Endometrium (tissue), 2 donors: ENCODE results near the gene MAP6D1.
"Not testable (repeated sequence)": the region's sequence is repeated elsewhere in the genome, so short reads cannot be mapped to it uniquely, and the experiment has no call there.

Source experiments
- FAIRE-seq: peaks from 2 replicates; lab custom pipeline; 2012; peaks lifted over from hg19 to GRCh38; lab: Jason Lieb, UNC
- donor health status: control.
- donor health status: control.

MAP6D1 gene

GRCh38 chr3:183799461-183799860, 25.9 kb downstream of the MAP6D1 start:
- no peak for FAIRE-seq

GRCh38 chr3:183797996-183798395, 27.4 kb downstream of the MAP6D1 start:
- no peak for FAIRE-seq

- no peak for FAIRE-seq
Observed at GRCh38 chr3:183796372-183796771, 29.0 kb downstream of the MAP6D1 start.

- no peak for FAIRE-seq
Observed at GRCh38 chr3:183794452-183794851, 30.9 kb downstream of the MAP6D1 start.

- FAIRE-seq: no peak
Observed at GRCh38 chr3:183792976-183793375, 32.4 kb downstream of the MAP6D1 start.

GRCh38 chr3:183790700-183791099, 34.7 kb downstream of the MAP6D1 start:
- no peak for FAIRE-seq

- FAIRE-seq: no peak
Observed at GRCh38 chr3:183789826-183790225, 35.6 kb downstream of the MAP6D1 start.

- FAIRE-seq: not testable (repeated sequence)
Observed at GRCh38 chr3:183784503-183784902, 40.9 kb downstream of the MAP6D1 start.

- no peak for FAIRE-seq
Observed at GRCh38 chr3:183782576-183783276, 42.7 kb downstream of the MAP6D1 start.

- no peak for FAIRE-seq
Observed at GRCh38 chr3:183781246-183781645, 44.1 kb downstream of the MAP6D1 start.

GRCh38 chr3:183779896-183780465, 45.4 kb downstream of the MAP6D1 start:
- no peak for FAIRE-seq

GRCh38 chr3:183777016-183777618, 48.3 kb downstream of the MAP6D1 start:
- FAIRE-seq: no peak

GRCh38 chr3:183776451-183776850, 48.9 kb downstream of the MAP6D1 start:
- not testable (repeated sequence) for FAIRE-seq

- no peak for FAIRE-seq
Observed at GRCh38 chr3:183775781-183776180, 49.6 kb downstream of the MAP6D1 start.

- no peak for FAIRE-seq
Observed at GRCh38 chr3:183774631-183775030, 50.7 kb downstream of the MAP6D1 start.

- no peak for FAIRE-seq
Observed at GRCh38 chr3:183769453-183769852, 55.9 kb downstream of the MAP6D1 start.

GRCh38 chr3:183768114-183768513, 57.3 kb downstream of the MAP6D1 start:
- no peak for FAIRE-seq

GRCh38 chr3:183766745-183767606, 58.4 kb downstream of the MAP6D1 start:
- no peak for FAIRE-seq

GRCh38 chr3:183766107-183766506, 59.3 kb downstream of the MAP6D1 start:
- no peak for FAIRE-seq
